ENCODE results near the gene LMTK3.
A peak's percentile ranks its signal among the peaks of the same experiment; 100 is the strongest.

LMTK3 gene

GRCh38 chr19:48473161-48473966 lies 38.3 kb downstream of the LMTK3 start:
- DNase-seq (ENCODE audit: low read depth, low spot score) = no peak

- no peak for DNase-seq (ENCODE audit: low read depth, low spot score)
Observed at GRCh38 chr19:48471836-48472235, 39.8 kb downstream of the LMTK3 start.

GRCh38 chr19:48470856-48471255 lies 40.8 kb downstream of the LMTK3 start:
- no peak for DNase-seq (ENCODE audit: low read depth, low spot score)

GRCh38 chr19:48469934-48470680 lies 41.5 kb downstream of the LMTK3 start:
- DNase-seq (ENCODE audit: low read depth, low spot score) = no peak

- no peak for DNase-seq (ENCODE audit: low read depth, low spot score)
Observed at GRCh38 chr19:48469289-48469881, 42.2 kb downstream of the LMTK3 start, which contains the start of gene CYTH2. TSS of gene CYTH2 (plus strand) at chr19:48469369. CDS start at chr19:48469508, 139 bp downstream.

- DNase-seq (ENCODE audit: low read depth, low spot score) = peak; percentile 98
Observed at GRCh38 chr19:48468772-48469288, 42.8 kb downstream of the LMTK3 start.

- no peak for DNase-seq (ENCODE audit: low read depth, low spot score)
Observed at GRCh38 chr19:48466561-48467325, 44.9 kb downstream of the LMTK3 start.

- no peak for DNase-seq (ENCODE audit: low read depth, low spot score)
Observed at GRCh38 chr19:48465215-48465614, 46.4 kb downstream of the LMTK3 start.

- DNase-seq (ENCODE audit: low read depth, low spot score) = peak; percentile 69
Observed at GRCh38 chr19:48461982-48462655, 49.5 kb downstream of the LMTK3 start.

GRCh38 chr19:48461651-48461981 lies 50.0 kb downstream of the LMTK3 start:
- DNase-seq (ENCODE audit: low read depth, low spot score) = no peak

- no peak for DNase-seq (ENCODE audit: low read depth, low spot score)
Observed at GRCh38 chr19:48458016-48458415, 53.6 kb downstream of the LMTK3 start.

- DNase-seq (ENCODE audit: low read depth, low spot score) = no peak
Observed at GRCh38 chr19:48456864-48457263, 54.8 kb downstream of the LMTK3 start.

- DNase-seq (ENCODE audit: low read depth, low spot score) = no peak
Observed at GRCh38 chr19:48455908-48456562, 55.6 kb downstream of the LMTK3 start.

GRCh38 chr19:48455171-48455907 lies 56.3 kb downstream of the LMTK3 start, which contains the start of gene KCNJ14:
TSS of gene KCNJ14 (plus strand) at chr19:48455574. CDS start at chr19:48461725, 6,151 bp downstream.
- DNase-seq (ENCODE audit: low read depth, low spot score) = no peak

GRCh38 chr19:48454150-48454730 lies 57.4 kb downstream of the LMTK3 start:
- DNase-seq (ENCODE audit: low read depth, low spot score) = no peak

- DNase-seq (ENCODE audit: low read depth, low spot score) = no peak
Observed at GRCh38 chr19:48452289-48453190, 59.1 kb downstream of the LMTK3 start.

- DNase-seq (ENCODE audit: low read depth, low spot score) = no peak
Observed at GRCh38 chr19:48451624-48452023, 60.0 kb downstream of the LMTK3 start.

- DNase-seq (ENCODE audit: low read depth, low spot score) = no peak
Observed at GRCh38 chr19:48450863-48451262, 60.8 kb downstream of the LMTK3 start.

All from iPS DF 19.7 (cell line).